ENCODE results near the gene GCH1.
"Not testable (repeated sequence)": the region's sequence is repeated elsewhere in the genome, so short reads cannot be mapped to it uniquely, and the experiment has no call there.

Gene GCH1

GRCh38 chr14:54908973-54909372, 6.3 kb upstream of the GCH1 start:
- DNase-seq (ENCODE audit: low read depth, low spot score), result not testable (repeated sequence)

- no peak for DNase-seq (ENCODE audit: low read depth, low spot score)
These were observed 5.6 kb upstream of the GCH1 start for GRCh38 chr14:54908190-54908589.

- no peak for DNase-seq (ENCODE audit: low read depth, low spot score)
These were observed 3.4 kb upstream of the GCH1 start for GRCh38 chr14:54906075-54906474.

- DNase-seq (ENCODE audit: low read depth, low spot score), result no peak
These were observed 494 bp downstream of the GCH1 start for GRCh38 chr14:54902143-54902520.

- DNase-seq (ENCODE audit: low read depth, low spot score), result no peak
These were observed 1.1 kb downstream of the GCH1 start for GRCh38 chr14:54901380-54902142.

- no peak for DNase-seq (ENCODE audit: low read depth, low spot score)
These were observed 3.1 kb downstream of the GCH1 start for GRCh38 chr14:54899573-54899972.

- DNase-seq (ENCODE audit: low read depth, low spot score), result not testable (repeated sequence)
These were observed 4.6 kb downstream of the GCH1 start for GRCh38 chr14:54897809-54898555.

- no peak for DNase-seq (ENCODE audit: low read depth, low spot score)
These were observed 6.9 kb downstream of the GCH1 start for GRCh38 chr14:54895683-54896082.

GRCh38 chr14:54894995-54895394, 7.6 kb downstream of the GCH1 start:
- no peak for DNase-seq (ENCODE audit: low read depth, low spot score)

- DNase-seq (ENCODE audit: low read depth, low spot score), result no peak
These were observed 9.4 kb downstream of the GCH1 start for GRCh38 chr14:54893151-54893760.

GRCh38 chr14:54891471-54892245, 11.0 kb downstream of the GCH1 start:
- DNase-seq (ENCODE audit: low read depth, low spot score), result no peak

- no peak for DNase-seq (ENCODE audit: low read depth, low spot score)
These were observed 11.8 kb downstream of the GCH1 start for GRCh38 chr14:54890788-54891187.

GRCh38 chr14:54889919-54890318, 12.7 kb downstream of the GCH1 start:
- no peak for DNase-seq (ENCODE audit: low read depth, low spot score)

GRCh38 chr14:54882521-54882920, 20.1 kb downstream of the GCH1 start:
- DNase-seq (ENCODE audit: low read depth, low spot score), result no peak

- no peak for DNase-seq (ENCODE audit: low read depth, low spot score)
These were observed 20.7 kb downstream of the GCH1 start for GRCh38 chr14:54881761-54882401.

- no peak for DNase-seq (ENCODE audit: low read depth, low spot score)
These were observed 21.3 kb downstream of the GCH1 start for GRCh38 chr14:54881235-54881760.

GRCh38 chr14:54877703-54878021, 25.0 kb downstream of the GCH1 start:
- DNase-seq (ENCODE audit: low read depth, low spot score), result no peak

GRCh38 chr14:54877015-54877702, 25.5 kb downstream of the GCH1 start:
- no peak for DNase-seq (ENCODE audit: low read depth, low spot score)

GRCh38 chr14:54875648-54876047, 27.0 kb downstream of the GCH1 start:
- DNase-seq (ENCODE audit: low read depth, low spot score), result not testable (repeated sequence)

Data from brain pericyte (primary cell).